Endothelial cell of hepatic sinusoid (primary cell): ENCODE results near the gene ZNF521.

Experiments used
- in situ Hi-C: cut with HindIII; loops from 2 replicates; pipeline ENCODE4 v1.10.0; 2017; ENCODE audit warnings: low sequenced_read_pairs

The ZNF521 gene

DNA sequence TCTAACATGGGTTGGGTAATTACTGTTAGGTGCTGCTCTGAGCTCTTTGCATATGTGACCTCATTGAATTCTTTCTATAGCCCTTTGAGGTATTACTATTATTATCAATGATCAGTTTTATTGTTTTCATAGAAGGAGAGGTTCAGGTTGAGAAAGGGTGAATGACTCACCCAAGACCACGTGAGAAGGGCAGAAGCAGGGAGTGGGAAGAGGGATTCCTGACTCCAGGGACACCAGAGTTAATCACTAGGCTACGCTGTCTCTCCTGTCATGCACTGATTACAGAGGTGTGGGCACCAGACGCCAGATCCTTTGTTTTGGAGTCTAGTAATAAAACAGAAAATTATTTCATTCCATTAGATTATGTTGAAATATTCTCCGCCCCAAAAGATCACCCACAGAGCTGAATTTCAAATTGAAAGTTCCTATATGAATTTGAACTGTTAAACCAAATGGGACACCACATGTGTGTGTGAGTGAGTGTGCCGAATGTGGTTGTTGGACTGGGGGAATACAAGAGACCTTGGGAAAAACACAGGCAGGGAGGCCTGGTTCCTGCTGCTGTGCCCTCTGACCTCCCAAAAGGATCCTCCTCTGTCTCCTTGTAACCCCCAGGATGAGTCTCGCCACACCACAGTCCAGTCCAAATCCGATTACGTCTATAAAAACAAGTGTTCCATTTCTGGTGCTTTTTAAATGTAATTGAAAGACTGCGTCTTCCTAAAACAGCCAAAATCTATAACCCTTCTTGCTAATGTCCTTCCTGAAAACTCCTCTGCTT lies 215.4 kb downstream of the ZNF521 start:
- in situ Hi-C loops = no loop called here

DNA sequence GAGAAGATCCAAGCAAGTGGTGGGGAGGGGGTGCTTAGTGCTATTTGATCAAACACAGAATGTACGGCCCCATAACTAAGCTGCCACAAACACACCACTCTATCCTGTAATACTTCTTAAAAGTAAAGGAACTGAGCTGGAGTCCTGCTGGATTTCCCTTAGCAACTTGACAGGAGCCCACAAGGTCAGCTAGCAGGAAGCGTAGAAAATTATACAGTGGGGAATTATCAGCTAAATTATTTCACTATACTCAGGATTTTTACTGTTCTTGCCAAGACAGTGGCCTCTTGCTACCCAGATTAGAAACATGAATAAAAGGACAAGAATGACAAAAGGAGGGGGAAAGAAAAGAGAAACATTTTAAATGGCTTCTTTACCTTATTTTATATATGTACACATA lies 217.1 kb downstream of the ZNF521 start:
- in situ Hi-C loops = no loop called here

DNA sequence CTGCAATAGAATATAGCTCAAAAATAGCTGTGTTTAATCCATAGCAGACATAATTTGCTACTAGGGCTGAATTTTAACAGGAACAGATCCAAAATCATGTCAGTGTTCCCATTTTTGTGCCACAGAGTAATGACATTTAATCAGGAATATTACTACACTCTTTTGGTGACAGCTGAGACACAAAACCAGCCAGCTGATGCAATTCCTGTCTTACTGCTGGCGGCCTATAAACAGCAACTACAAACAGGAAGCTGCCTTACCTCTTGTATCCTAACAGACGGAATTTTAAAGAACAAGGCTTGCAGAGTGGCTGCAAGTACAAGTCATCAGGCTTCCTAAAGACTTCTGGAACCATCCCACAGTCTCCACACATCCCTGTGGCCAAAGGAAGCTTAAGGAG lies 218.1 kb downstream of the ZNF521 start:
- in situ Hi-C loops = no loop called here

DNA sequence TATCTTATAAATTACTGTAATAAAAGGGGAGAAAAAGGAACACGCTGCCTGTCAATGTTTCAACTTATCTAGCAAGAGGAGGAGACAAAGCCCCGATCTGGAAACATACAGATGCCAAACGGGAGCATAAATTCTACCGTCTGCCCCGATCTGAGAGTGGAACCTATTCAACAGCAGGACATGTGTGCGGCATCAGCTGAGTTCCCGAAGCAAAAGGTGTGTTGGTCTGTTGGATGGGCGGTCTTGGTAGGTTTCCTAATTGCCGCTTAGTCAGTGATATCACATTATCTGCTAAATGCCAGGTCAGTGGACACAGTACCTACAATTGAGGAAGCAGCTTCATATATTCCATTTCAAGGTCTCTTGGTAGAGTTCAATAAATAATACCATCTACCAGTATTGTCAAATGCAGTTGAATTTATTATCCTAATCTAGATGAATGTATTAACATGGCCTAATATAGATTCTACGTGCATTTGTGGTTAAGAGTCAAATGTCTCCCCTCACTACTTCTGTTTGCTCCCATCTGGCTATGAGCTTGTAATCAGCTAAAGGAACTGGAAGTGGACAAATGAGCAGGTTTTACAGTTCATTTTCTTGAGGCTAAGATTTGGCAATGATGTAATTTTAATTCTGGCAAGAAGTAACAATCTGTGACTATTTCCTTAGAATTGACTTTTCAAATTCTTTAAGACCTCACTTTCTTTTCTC lies 219.0 kb downstream of the ZNF521 start:
- in situ Hi-C loops = no loop called here

DNA sequence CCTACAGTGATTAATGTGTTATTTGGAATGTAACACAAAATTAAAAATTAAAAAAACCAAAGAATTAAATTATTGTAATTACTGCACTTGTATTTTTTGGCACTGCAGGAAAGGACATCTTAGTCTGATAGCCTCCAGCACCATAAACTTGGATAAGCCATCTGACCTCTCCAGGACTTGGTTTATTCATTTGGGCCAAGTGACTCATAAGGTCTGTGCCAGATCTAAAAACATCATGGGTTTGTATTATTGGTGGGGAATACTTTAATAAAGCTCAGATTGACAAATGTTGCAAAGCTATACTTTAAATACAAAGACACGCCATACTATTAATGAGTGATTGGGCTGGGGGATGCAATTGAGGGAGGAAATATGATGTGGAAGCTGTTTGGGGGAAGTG lies 225.2 kb downstream of the ZNF521 start:
- in situ Hi-C loops = no loop called here

DNA sequence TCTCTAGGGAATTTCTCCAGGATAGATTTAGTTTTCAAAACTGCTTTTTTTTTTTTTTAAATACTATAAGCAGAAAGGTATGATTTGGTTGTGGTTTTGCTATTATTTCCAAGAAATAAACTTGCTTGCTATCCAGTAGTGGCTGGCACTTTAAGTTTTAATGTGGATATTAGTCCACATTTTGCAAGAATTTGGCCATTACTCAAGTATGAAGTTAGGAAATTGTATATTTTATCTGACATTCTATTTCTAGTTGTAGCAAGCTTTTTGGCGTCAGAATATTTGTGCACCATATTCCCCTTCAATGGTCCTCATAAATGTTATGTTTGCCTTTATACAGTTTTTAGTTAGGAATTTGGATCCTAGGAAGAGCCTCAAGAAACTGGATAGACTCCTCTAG lies 226.3 kb downstream of the ZNF521 start:
- in situ Hi-C loops = no loop called here

DNA sequence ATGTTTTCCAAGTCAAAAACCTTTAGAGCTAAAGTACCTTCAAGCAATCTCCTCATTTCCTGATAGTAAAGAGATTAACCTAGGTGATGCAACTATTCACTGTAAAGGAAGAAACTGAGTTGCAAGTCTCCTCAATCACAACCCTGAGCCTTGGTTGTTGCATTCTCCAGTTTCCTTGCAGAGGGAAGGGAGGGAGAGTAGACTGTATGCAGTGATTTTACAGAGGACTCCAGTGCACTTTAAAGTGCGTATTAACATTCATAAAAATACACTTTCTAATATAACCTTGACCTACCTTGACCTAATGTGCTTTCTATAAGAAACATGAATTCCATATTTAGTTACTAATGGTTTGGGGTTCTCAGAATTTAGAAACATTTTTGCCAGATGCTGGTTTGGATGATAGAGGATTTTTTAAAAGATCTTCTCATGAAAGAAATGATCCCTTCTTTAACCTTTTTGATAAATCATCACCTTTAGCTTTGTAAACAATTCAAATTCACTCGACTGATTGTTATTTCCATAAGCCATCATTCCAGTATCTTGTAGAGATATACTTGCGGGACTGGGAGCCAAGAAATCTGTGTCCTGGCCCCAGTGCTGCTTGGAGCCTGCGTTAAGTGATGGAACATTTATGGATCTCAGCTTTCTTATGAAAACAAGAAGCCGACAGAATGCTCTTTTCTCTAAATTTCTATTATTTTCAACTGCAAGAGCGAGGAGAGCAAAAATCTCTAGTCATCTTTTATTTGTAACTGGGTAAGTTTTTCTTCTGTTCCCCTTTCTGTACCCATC lies 228.3 kb downstream of the ZNF521 start:
- in situ Hi-C loops = no loop called here

DNA sequence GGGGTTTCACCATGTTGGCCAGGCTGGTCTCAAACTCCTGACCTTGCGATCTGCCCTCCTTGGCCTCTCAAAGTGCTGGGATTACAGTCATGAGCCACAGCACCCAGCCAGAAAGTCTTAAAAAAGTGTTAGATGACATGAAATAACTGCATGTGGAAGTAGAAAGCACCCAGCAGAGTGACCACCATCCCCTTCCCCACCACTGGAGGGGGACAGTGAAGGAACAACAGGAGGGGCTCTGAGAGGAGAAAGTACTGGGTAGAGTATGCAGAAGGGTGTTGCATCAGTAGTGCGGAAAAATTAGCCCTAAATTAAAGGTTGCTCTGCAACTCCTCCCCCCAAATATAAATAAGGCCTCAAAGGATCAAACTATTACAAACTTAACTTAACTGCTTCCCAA lies 230.5 kb downstream of the ZNF521 start:
- in situ Hi-C loops = no loop called here

DNA sequence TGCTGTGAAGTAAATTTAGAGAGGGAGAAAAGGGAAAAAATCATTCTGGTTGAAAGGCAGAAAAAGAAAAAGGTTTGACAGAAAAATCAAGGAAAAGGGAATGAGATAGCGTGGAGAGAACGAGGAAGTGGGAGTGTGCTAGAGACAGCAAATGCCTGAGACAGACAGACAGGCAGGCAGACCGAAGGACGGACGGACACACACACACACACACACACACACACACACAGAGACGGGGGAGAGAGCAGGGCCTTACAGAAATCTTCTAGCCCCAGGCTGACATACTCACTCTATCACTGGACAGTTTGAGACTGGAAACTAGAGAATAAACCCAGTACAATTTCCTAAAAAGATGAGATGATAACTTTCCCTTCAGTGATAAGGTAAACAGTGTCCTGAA lies 238.4 kb downstream of the ZNF521 start:
- in situ Hi-C loops = loop anchor here (10.0 kb wide), 1 partner anchor 241 kb away; the partner anchor contains the start of gene ZNF521

DNA sequence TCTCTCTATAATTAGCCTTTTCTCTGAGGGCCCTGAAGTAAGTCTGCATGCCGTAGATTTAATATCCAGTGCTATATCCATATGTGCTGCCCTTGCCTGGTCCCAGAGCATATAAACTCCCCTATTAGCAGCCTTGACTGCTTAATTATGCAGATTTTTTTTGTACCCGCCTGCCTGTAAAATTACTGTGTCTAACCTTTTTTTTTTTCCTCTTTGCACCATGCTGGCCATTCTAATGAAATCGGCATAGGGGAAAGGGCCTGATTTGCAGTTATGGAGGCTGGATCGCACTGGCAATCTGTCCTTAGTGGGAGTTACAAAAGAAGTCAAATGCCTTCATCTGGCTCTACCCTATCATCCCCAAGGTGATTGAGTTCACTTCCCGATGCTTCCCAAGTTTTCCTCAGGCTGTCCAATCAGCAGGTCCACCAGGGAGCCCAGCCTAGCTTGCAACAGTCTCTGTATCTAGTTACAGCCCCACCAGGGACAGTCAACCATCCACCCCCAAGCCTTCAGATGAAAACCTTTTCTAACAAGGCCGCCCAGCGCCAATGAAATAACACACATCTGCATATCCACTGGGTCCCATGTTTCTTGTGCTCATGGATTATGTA lies 239.0 kb downstream of the ZNF521 start:
- in situ Hi-C loops = loop anchor here (10.0 kb wide), 1 partner anchor 242 kb away; the partner anchor contains the start of gene ZNF521

DNA sequence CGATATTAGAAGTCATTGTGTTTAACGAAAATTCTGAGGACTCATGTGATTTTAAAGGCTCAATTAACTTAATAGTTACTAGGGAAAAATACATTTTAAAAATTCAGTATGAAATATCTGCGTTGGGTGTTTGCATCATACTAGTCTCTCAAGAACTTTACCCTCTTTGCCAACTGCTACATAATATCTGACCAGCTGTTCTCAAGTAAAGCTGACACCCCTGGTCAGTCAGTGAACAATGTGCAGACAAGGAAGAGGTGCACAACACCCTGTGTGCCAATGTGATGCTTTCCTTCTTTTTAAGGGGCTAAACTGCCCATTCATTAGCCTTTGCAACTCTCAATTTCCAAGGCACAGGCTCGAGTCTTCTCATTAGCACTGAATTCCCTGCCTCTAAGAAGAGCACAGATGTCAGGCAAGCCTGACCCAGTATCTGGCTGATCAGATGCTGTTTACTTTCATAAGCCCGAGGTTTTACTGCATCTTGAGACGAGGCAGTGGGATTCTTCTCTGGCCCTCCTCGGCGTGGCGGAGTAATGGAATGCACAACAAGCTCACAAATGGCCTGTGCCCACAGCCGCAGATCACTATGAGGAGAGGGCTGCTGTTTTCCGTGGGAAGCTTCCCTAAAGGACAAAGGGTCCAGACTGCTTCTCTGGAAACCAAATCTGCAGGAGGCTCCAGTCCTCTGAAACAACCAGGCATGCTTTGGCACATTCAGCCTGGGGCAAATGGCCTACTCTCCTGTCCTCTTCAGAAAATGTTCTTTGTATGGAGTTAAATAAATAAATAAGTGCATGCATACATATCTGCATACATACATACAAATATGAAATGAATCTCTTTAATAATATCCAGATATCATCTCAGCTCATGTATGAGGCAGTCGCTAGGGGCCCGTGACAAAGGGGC lies 240.3 kb downstream of the ZNF521 start:
- in situ Hi-C loops = loop anchor here (10.0 kb wide), 1 partner anchor 243 kb away; the partner anchor contains the start of gene ZNF521

DNA sequence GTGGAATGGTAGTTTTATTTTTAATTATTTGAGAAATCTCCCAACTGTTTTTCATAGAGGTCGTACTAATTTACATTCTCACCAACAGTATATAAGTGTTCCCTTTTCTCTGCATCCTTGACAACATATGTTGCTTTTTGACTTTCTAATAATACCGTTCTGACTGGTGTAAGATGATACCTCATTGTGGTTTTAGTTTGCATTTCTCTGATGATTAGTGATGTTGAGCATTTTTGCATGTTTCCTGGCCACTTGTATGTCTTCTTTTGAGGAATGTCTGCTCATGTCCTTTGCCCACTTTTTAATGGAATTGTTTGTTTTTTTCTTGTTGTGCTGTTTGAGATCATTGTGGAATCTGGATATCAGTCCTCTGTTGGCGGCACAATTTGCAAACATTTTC lies 242.5 kb downstream of the ZNF521 start:
- in situ Hi-C loops = no loop called here

DNA sequence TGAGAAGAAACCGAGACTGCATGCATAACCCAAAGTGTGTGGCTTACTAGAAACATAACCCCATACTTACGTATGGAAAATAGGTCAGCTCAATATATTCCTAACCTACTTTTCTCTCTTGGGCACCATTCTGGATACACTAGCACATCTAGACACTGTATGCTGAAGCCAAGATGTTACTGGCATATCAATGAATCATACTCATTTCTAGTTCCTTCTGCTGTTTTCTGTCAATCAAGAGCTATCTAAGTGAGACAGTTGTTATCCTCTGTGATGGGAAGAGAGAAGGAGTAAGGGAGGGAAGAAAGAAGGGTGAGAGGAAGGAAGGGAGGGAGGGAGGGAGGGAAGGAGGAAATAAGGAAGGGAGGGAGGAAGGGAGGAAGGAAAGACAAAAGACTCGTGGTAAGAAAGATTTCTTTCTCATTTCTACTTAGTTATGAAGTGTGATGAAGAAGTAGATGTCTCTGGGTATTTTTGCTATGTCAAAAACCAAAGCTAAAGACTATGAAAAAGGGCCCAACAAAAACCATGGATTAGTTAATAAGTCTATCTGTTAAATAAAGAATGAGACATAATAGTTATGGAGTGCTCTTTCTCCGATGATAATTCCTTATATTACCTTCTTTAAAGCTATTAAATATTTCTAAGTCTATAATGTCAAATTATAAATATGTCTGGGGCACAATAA lies 248.4 kb downstream of the ZNF521 start:
- in situ Hi-C loops = no loop called here

DNA sequence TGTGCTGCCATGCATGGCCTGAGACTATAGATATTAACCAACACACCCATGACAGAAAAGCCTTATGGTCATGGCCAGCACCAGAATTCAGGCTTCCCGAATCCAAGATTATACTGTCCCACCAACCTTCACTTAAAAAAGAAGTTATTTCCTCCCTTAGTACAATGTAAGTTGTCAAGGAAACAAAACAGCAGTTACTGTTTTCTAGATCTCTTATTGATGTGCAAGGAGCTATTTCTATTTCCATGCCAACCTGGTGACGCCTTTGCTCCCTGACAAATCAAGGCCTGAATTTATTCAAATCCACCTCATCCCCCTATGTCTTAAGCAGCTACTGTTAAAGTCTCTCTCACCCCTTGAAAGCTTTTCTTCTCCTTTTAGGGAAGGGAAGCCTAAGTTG lies 249.3 kb downstream of the ZNF521 start:
- in situ Hi-C loops = no loop called here

DNA sequence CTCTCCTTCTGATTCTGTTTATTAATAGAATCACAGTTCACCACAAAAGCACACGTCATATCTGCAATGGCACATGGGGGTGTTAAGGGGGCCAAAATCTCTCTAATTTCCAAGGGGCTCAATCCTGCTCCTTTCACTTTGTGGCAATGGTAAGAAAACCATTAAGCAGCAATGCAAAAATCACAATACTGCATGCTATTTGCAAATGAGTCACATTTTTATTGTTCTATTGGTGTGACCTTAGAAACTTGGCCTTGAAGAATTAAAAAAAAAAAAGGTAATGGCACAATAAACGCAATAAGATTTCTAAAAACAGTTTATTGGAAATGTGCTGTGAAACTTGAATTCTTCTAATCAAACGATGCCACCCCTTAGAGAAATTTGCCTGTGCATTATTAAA lies 251.5 kb downstream of the ZNF521 start:
- in situ Hi-C loops = no loop called here

DNA sequence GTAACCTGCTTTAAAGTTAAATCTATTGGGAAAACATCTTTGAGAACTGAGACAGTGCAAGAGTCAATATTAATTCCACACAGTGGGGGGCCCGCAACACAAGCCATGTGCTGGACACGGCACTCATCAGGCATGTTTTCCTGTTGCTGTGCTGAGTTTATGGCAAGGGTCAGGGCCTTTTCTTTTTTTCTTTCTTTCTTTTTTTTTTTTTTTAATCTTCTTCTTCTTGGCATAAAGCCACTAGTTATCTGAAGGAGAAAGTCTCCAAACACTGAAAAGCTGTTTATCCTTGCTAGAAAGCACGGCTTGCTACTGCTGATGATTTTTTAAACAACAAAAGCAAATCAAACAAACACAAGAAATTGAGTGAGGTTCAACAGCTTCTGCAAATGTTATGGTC lies 252.1 kb downstream of the ZNF521 start:
- in situ Hi-C loops = no loop called here

DNA sequence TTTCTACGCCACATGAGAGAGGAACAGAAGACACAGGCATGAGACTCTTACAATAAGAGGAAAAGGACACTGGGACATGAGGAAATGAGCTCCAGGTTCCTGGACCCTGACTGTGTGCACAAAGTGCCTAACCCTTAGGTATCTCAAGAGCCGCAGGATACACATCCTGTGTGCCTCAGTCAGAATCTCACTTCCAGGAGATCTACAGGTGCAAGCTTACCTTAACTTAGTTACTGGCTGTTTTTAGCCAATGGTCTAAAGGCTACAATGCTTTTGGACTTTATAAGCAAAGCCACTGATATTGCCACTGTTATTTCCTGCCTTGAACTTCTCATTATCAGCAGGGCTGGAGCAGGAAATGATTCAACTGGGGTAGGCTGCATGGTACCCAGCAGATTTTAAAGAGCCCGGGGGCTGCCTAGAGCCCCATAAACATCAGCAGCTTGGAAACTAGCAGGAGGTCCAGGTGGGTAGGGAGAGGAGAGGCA lies 254.4 kb downstream of the ZNF521 start:
- in situ Hi-C loops = no loop called here

DNA sequence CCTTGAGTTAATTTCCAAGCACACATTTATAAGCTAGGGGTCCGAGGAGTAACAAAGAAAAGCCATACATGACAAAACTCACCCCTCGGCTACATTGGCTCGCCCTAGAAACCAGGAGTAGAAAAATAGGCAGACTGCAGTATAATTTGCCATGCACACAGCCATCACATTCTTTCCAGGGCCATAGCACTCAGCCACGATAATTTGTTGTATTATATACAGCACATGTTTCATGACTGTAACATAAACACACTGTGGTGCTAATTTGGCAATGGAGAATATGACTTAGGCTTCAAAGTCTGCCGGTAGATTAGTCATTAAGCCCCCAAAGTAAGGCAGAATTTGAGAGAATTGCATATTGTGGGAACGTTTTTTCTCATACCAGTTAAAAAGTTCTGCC lies 254.9 kb downstream of the ZNF521 start:
- in situ Hi-C loops = no loop called here

DNA sequence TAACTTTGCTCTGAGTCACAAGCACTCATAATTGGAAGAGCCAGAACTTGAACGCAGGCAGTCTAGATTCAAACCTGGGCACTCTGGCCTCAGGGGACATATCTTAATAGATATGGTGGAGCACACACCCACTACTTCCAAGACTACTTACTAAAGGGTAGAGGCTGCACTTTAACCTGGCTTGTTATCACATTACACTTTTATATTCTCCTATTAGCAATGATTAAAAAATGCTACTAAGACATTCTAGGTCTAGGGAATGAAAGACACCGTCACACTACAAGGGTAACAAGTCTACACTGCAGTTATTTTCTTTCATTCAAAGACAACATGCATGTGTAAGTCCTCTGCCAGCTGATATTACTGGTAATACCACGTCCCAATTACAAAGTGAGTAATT lies 258.8 kb downstream of the ZNF521 start:
- in situ Hi-C loops = no loop called here
